ENCODE data around the gene SLC12A5. TPM values are rescaled to one million over a fixed set of nuclear protein-coding genes. Genes with fewer than 3 reads are reported as not detected.

Gene SLC12A5
- total RNA-seq, 1 experiment from 2014 or later = 7.2 TPM

- TF ChIP-seq, protein P1, sequence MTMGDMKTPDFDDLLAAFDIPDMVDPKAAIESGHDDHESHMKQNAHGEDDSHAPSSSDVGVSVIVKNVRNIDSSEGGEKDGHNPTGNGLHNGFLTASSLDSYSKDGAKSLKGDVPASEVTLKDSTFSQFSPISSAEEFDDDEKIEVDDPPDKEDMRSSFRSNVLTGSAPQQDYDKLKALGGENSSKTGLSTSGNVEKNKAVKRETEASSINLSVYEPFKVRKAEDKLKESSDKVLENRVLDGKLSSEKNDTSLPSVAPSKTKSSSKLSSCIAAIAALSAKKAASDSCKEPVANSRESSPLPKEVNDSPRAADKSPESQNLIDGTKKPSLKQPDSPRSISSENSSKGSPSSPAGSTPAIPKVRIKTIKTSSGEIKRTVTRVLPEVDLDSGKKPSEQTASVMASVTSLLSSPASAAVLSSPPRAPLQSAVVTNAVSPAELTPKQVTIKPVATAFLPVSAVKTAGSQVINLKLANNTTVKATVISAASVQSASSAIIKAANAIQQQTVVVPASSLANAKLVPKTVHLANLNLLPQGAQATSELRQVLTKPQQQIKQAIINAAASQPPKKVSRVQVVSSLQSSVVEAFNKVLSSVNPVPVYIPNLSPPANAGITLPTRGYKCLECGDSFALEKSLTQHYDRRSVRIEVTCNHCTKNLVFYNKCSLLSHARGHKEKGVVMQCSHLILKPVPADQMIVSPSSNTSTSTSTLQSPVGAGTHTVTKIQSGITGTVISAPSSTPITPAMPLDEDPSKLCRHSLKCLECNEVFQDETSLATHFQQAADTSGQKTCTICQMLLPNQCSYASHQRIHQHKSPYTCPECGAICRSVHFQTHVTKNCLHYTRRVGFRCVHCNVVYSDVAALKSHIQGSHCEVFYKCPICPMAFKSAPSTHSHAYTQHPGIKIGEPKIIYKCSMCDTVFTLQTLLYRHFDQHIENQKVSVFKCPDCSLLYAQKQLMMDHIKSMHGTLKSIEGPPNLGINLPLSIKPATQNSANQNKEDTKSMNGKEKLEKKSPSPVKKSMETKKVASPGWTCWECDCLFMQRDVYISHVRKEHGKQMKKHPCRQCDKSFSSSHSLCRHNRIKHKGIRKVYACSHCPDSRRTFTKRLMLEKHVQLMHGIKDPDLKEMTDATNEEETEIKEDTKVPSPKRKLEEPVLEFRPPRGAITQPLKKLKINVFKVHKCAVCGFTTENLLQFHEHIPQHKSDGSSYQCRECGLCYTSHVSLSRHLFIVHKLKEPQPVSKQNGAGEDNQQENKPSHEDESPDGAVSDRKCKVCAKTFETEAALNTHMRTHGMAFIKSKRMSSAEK (CRISPR knock-in tag; IDR thresholded peaks at IDR 0.05; ENCODE audit: borderline replicate concordance) = no peak
- peak; percentile 64 for TF ChIP-seq ZNF121 (CRISPR knock-in tag; IDR thresholded peaks at IDR 0.05)
- H3K36me3 Mint-ChIP-seq = no peaks in the 10 kb centered on the region
- no peak overlapping the region for H3K4me3 Mint-ChIP-seq
- ATAC-seq = no peak
- no peak overlapping the region for H3K27ac Mint-ChIP-seq
- ChIA-PET CTCF (interaction anchor here (1.4 to 11.0 kb wide), 6 partner anchors 11 to 57 kb away, joined by 3 to 114 read pairs (median 10); no protein-coding TSS in a partner anchor), POLR2A (no interaction called here)
- peaks cover 78% of the 10 kb centered on the region for H3K4me1 Mint-ChIP-seq
- no peaks in the 10 kb centered on the region for H3K9me3 Mint-ChIP-seq
- H3K27me3 Mint-ChIP-seq (ENCODE audit: low read depth) = no peaks in the 10 kb centered on the region; the same call in 1 of the 2 replicates
- no peak for DNase-seq (ENCODE audit: low spot score)
These were observed 27.5 kb upstream of the SLC12A5 start for GRCh38 chr20:46001498-46001897.

- POLR2A ChIA-PET = no interaction called here
- peak overlapping the region; percentile 33; the same call in 1 of the 2 replicates for H3K27ac Mint-ChIP-seq
- TF ChIP-seq ATF2 (CRISPR knock-in tag; IDR thresholded peaks at IDR 0.05; ENCODE audit: borderline replicate concordance, low read depth) = no peak
- peak; percentile 97 for TF ChIP-seq ZNF121 (CRISPR knock-in tag; IDR thresholded peaks at IDR 0.05)
- no peak overlapping the region for H3K4me3 Mint-ChIP-seq
- CTCF ChIA-PET = interaction anchor here (2.8 to 11.0 kb wide), 3 partner anchors 10 to 21 kb away, joined by 12 to 114 read pairs (median 28); no protein-coding TSS in a partner anchor
- H3K4me1 Mint-ChIP-seq = peaks cover 76% of the 10 kb centered on the region
- no peak for DNase-seq (ENCODE audit: low spot score)
- H3K9me3 Mint-ChIP-seq = no peaks in the 10 kb centered on the region
- no peaks in the 10 kb centered on the region for H3K36me3 Mint-ChIP-seq
- ATAC-seq = no peak
- H3K27me3 Mint-ChIP-seq (ENCODE audit: low read depth) = no peaks in the 10 kb centered on the region; the same call in 1 of the 2 replicates
These were observed 27.0 kb upstream of the SLC12A5 start for GRCh38 chr20:46002008-46002407.

DNA sequence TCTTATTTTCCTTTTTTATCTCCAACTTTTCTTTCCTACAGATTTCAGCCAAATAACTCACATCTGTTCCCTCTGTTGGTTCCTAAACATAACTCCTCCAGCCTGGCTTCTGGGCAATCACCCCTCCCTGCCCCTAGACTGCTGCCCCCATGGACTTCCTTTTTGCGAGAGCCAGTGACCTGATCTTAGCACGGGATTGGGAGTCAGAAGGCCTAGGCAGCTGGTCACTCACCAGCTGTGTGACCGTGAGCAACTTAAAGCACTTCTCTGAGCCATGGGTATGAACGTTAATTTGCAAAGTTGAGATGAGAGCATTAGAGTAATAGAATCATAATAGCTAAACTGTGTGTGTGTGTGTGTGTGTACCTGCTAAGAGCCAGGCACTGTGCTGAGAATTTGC is 24.8 kb upstream of the SLC12A5 start:
- no peak overlapping the region for H3K4me3 Mint-ChIP-seq
- no peak for ATAC-seq
- H3K4me1 Mint-ChIP-seq = peaks cover 81% of the 10 kb centered on the region

More for the DNA sequence above, 24.8 kb upstream of the SLC12A5 start:
- no peaks in the 10 kb centered on the region for H3K36me3 Mint-ChIP-seq
- no peaks in the 10 kb centered on the region for H3K27me3 Mint-ChIP-seq (ENCODE audit: low read depth)
- peak overlapping the region; percentile 89 for H3K27ac Mint-ChIP-seq
- ChIA-PET POLR2A (no interaction called here), CTCF (interaction anchor here (0.8 to 11.0 kb wide), 5 partner anchors 8 to 180 kb away, joined by 3 to 114 read pairs (median 4); no protein-coding TSS in a partner anchor)
- no peak for DNase-seq (ENCODE audit: low spot score)
- H3K9me3 Mint-ChIP-seq = no peaks in the 10 kb centered on the region
- TF ChIP-seq RELA (CRISPR knock-in tag; IDR thresholded peaks at IDR 0.05; ENCODE audit: borderline replicate concordance) (no peak), NR1H2 (CRISPR knock-in tag; IDR thresholded peaks at IDR 0.05) (no peak), SOX15 (CRISPR knock-in tag; IDR thresholded peaks at IDR 0.05) (no peak), ERG (CRISPR knock-in tag; IDR thresholded peaks at IDR 0.05) (no peak)
- TF ChIP-seq, protein P2, sequence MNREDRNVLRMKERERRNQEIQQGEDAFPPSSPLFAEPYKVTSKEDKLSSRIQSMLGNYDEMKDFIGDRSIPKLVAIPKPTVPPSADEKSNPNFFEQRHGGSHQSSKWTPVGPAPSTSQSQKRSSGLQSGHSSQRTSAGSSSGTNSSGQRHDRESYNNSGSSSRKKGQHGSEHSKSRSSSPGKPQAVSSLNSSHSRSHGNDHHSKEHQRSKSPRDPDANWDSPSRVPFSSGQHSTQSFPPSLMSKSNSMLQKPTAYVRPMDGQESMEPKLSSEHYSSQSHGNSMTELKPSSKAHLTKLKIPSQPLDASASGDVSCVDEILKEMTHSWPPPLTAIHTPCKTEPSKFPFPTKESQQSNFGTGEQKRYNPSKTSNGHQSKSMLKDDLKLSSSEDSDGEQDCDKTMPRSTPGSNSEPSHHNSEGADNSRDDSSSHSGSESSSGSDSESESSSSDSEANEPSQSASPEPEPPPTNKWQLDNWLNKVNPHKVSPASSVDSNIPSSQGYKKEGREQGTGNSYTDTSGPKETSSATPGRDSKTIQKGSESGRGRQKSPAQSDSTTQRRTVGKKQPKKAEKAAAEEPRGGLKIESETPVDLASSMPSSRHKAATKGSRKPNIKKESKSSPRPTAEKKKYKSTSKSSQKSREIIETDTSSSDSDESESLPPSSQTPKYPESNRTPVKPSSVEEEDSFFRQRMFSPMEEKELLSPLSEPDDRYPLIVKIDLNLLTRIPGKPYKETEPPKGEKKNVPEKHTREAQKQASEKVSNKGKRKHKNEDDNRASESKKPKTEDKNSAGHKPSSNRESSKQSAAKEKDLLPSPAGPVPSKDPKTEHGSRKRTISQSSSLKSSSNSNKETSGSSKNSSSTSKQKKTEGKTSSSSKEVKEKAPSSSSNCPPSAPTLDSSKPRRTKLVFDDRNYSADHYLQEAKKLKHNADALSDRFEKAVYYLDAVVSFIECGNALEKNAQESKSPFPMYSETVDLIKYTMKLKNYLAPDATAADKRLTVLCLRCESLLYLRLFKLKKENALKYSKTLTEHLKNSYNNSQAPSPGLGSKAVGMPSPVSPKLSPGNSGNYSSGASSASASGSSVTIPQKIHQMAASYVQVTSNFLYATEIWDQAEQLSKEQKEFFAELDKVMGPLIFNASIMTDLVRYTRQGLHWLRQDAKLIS (CRISPR knock-in tag; IDR thresholded peaks at IDR 0.05; ENCODE audit: borderline replicate concordance) = no peak
- TF ChIP-seq, protein P3, sequence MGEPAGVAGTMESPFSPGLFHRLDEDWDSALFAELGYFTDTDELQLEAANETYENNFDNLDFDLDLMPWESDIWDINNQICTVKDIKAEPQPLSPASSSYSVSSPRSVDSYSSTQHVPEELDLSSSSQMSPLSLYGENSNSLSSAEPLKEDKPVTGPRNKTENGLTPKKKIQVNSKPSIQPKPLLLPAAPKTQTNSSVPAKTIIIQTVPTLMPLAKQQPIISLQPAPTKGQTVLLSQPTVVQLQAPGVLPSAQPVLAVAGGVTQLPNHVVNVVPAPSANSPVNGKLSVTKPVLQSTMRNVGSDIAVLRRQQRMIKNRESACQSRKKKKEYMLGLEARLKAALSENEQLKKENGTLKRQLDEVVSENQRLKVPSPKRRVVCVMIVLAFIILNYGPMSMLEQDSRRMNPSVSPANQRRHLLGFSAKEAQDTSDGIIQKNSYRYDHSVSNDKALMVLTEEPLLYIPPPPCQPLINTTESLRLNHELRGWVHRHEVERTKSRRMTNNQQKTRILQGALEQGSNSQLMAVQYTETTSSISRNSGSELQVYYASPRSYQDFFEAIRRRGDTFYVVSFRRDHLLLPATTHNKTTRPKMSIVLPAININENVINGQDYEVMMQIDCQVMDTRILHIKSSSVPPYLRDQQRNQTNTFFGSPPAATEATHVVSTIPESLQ (CRISPR knock-in tag; IDR thresholded peaks at IDR 0.05) = no peak
